NCI-H345 treated with DMSO at 0.1 percent for 48 hours (cell line): ENCODE data around the gene UHRF1.
"Not testable (repeated sequence)": the region's sequence is repeated elsewhere in the genome, so short reads cannot be mapped to it uniquely, and the experiment has no call there.

Experiments used
- DNase-seq: peaks from one replicate; lab custom pipeline; 2025; ENCODE audit not compliant: unreplicated experiment; lab: John Stamatoyannopoulos, UW

UHRF1 gene

GRCh38 chr19:4970558-4971423, 61.5 kb downstream of the UHRF1 start:
- peak; percentile 38 for DNase-seq

GRCh38 chr19:4971424-4971793, 62.1 kb downstream of the UHRF1 start:
- DNase-seq = no peak

GRCh38 chr19:4971816-4972495, 62.7 kb downstream of the UHRF1 start:
- DNase-seq = no peak

- DNase-seq = no peak
These were observed 63.4 kb downstream of the UHRF1 start for GRCh38 chr19:4972509-4973230.

GRCh38 chr19:4974880-4975469, 65.7 kb downstream of the UHRF1 start:
- no peak for DNase-seq

- not testable (repeated sequence) for DNase-seq
These were observed 66.3 kb downstream of the UHRF1 start for GRCh38 chr19:4975601-4976000.

- no peak for DNase-seq
These were observed 67.3 kb downstream of the UHRF1 start for GRCh38 chr19:4976401-4977298.

GRCh38 chr19:4977299-4978174, 68.2 kb downstream of the UHRF1 start:
- DNase-seq = no peak

GRCh38 chr19:4979211-4979807, 70.0 kb downstream of the UHRF1 start:
- DNase-seq = no peak

GRCh38 chr19:4980067-4980466, 70.8 kb downstream of the UHRF1 start:
- no peak for DNase-seq

- DNase-seq = peak; percentile 49
These were observed 71.8 kb downstream of the UHRF1 start for GRCh38 chr19:4980838-4981680.

GRCh38 chr19:4981681-4981958, 72.3 kb downstream of the UHRF1 start:
- DNase-seq = peak; percentile 95

GRCh38 chr19:4983346-4984105, 74.2 kb downstream of the UHRF1 start:
- no peak for DNase-seq

GRCh38 chr19:4984106-4984380, 74.7 kb downstream of the UHRF1 start:
- no peak for DNase-seq

- no peak for DNase-seq
These were observed 75.2 kb downstream of the UHRF1 start for GRCh38 chr19:4984438-4984990.

GRCh38 chr19:4985551-4985991, 76.3 kb downstream of the UHRF1 start:
- DNase-seq = no peak

- no peak for DNase-seq
These were observed 76.8 kb downstream of the UHRF1 start for GRCh38 chr19:4986056-4986455.
